ENCODE measurements around the gene SCYL3.

The SCYL3 gene

DNA sequence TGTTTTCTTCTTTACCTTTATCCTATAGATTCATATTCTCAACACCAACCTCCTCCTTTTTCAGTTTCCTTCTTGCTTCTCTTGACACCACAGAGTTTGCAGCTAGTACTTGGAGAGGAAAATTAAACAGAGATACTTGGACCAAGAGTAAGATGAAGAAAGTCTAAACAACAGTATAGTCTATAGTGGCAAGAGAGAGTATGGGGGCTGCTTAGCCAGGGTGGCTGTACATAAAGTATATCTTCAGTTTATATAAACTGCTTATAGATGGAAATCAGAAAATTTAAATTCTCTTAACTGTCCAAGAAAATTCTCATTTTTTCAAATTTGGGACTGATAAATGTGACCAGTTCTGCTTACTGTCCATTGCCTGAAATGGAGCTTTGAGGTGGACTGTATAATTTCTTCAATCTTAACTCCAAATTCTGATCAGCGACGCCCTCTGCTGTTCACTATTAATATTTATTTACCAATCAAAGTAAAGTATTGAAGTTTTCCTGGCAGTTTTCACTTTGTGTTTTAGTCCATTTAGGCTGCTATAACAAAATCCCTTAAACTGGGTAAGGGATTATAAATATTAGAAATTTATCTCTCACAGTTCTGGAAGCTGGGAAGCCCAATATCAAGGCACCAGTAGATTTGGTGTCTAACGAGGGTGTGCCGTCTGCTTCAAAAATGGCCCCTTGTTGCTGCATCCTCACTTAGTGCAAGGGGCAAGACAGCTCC lies 84.2 kb downstream of the SCYL3 start:
- no peak overlapping the region for H3K4me3 ChIP-seq (ENCODE audit: low read depth, low read length)
- TF ChIP-seq, protein P1, sequence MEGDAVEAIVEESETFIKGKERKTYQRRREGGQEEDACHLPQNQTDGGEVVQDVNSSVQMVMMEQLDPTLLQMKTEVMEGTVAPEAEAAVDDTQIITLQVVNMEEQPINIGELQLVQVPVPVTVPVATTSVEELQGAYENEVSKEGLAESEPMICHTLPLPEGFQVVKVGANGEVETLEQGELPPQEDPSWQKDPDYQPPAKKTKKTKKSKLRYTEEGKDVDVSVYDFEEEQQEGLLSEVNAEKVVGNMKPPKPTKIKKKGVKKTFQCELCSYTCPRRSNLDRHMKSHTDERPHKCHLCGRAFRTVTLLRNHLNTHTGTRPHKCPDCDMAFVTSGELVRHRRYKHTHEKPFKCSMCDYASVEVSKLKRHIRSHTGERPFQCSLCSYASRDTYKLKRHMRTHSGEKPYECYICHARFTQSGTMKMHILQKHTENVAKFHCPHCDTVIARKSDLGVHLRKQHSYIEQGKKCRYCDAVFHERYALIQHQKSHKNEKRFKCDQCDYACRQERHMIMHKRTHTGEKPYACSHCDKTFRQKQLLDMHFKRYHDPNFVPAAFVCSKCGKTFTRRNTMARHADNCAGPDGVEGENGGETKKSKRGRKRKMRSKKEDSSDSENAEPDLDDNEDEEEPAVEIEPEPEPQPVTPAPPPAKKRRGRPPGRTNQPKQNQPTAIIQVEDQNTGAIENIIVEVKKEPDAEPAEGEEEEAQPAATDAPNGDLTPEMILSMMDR (IDR thresholded peaks at IDR 0.05; ENCODE audit: low read depth, low read length) = peak; percentile 3
- no peak for TF ChIP-seq POLR2A (IDR thresholded peaks at IDR 0.05; ENCODE audit: extremely low read depth, insufficient read length)
- TF ChIP-seq, protein P2, sequence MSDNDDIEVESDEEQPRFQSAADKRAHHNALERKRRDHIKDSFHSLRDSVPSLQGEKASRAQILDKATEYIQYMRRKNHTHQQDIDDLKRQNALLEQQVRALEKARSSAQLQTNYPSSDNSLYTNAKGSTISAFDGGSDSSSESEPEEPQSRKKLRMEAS (IDR thresholded peaks at IDR 0.05; ENCODE audit: low read depth, low read length) = no peak
- TF ChIP-seq MYC (IDR thresholded peaks at IDR 0.05; ENCODE audit: low read depth, low read length) = no peak
- peak; percentile 44 for DNase-seq (ENCODE audit: low read depth)

DNA sequence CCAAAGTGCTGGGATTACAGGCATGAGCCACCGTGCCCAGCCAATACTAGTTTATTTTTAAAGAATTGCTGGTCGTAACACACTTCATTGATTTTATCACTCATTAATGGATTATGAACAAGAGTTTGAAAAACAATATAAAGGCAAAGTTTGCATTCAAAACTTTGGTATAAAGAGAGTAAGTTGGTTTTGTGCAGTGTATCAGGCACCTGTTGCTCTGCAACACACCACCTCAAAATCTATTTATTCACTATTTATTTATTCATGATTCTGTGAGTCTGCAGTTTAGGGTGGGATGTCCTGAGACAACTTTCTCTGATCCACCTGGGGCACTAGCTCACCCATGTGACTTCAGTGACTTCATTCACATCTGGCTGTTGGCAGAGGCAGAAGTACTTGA lies 88.8 kb downstream of the SCYL3 start:
- TF ChIP-seq, protein P2 (IDR thresholded peaks at IDR 0.05; ENCODE audit: low read depth, low read length) = no peak
- TF ChIP-seq, protein P1 (IDR thresholded peaks at IDR 0.05; ENCODE audit: low read depth, low read length) = no peak
- no peak for DNase-seq (ENCODE audit: low read depth)
- no peak overlapping the region for H3K4me3 ChIP-seq (ENCODE audit: low read depth, low read length)

DNA sequence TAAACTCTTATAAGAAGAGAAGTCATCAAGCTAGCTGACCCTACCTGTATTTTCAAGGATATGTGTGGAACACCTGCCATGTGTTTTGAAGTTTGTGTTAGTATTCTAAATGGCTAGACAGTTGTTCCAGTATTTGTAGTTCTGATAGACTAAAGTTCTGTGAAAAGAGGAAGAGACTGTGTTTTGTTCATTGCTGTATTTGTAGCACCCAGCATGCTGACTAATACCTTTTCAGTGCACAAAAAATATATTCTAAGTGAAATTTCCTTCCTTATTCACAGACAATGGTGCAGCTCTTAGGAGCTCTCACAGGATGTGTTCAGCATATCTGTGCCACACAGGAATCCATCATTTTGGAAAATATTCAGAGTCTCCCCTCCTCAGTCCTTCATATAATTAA lies 90.8 kb downstream of the SCYL3 start:
- no peak overlapping the region for H3K4me3 ChIP-seq (ENCODE audit: low read depth, low read length)
- peak; percentile 7 for DNase-seq (ENCODE audit: low read depth)
- TF ChIP-seq, protein P1 (IDR thresholded peaks at IDR 0.05; ENCODE audit: low read depth, low read length) = no peak
- TF ChIP-seq MYC (IDR thresholded peaks at IDR 0.05; ENCODE audit: low read depth, low read length) = no peak
- TF ChIP-seq POLR2A (IDR thresholded peaks at IDR 0.05; ENCODE audit: extremely low read depth, insufficient read length) = no peak
- TF ChIP-seq, protein P2 (IDR thresholded peaks at IDR 0.05; ENCODE audit: low read depth, low read length) = no peak

All from NB4 (cell line).